ENCODE data around the gene PLPP4. TPM values are rescaled to one million over a fixed set of nuclear protein-coding genes. Genes with fewer than 3 reads are reported as not detected.

The PLPP4 gene
- total RNA-seq, 2 experiments from 2014 or later = not detected

DNA sequence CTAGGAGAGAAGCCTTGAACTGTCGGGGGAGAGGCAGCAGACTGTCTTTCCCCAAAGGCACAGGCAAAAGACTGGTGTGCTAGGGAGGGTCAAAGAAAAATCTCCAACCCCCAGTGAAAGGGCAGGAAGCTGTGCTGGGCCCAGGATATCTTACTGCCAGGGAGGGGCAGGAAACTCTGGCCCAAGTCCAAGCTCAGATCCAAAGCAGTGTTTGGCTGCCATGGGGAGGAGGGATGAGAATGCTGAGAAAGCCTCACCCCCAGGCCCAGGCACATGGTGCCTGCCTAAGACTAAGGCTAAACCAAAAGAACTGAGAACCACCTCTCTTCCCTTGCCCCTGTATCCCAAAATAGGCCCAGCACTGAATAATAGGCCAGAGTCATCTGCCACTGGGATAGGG, 171.2 kb downstream of the PLPP4 start:
- no peak overlapping the region for H3K4me3 Mint-ChIP-seq
- Histone ChIP-seq H3K9me3 (ENCODE audit: control insufficient read depth in 1 of 2, insufficient read depth in 1 of 2, low read length in 2 of 2) (peaks cover 0 to 8% of the 10 kb centered on the region in 2 experiments), H3K36me3 (ENCODE audit: insufficient read depth, low read length) (no peaks in the 10 kb centered on the region), H3K27ac (ENCODE audit: low read depth in 1 of 2, low read length in 2 of 2) (no peak overlapping the region), H3K4me1 (ENCODE audit: insufficient read depth, low read length) (no peaks in the 10 kb centered on the region), H3K4me3 (ENCODE audit: low read length) (no peak overlapping the region), H3K27me3 (ENCODE audit: control insufficient read depth in 1 of 2, insufficient read depth in 2 of 2, low read length in 2 of 2) (peaks cover 0 to 2% of the 10 kb centered on the region in 2 experiments)
- ATAC-seq (ENCODE audit: poor library complexity) (no peak), DNase-seq (no peak)
- H3K27me3 Mint-ChIP-seq = peaks cover 9% of the 10 kb centered on the region
- H3K27ac Mint-ChIP-seq = no peak overlapping the region
- CTCF ChIA-PET = no interaction called here
- no peaks in the 10 kb centered on the region for H3K36me3 Mint-ChIP-seq (ENCODE audit: low read depth)
- TF ChIP-seq, protein P1, sequence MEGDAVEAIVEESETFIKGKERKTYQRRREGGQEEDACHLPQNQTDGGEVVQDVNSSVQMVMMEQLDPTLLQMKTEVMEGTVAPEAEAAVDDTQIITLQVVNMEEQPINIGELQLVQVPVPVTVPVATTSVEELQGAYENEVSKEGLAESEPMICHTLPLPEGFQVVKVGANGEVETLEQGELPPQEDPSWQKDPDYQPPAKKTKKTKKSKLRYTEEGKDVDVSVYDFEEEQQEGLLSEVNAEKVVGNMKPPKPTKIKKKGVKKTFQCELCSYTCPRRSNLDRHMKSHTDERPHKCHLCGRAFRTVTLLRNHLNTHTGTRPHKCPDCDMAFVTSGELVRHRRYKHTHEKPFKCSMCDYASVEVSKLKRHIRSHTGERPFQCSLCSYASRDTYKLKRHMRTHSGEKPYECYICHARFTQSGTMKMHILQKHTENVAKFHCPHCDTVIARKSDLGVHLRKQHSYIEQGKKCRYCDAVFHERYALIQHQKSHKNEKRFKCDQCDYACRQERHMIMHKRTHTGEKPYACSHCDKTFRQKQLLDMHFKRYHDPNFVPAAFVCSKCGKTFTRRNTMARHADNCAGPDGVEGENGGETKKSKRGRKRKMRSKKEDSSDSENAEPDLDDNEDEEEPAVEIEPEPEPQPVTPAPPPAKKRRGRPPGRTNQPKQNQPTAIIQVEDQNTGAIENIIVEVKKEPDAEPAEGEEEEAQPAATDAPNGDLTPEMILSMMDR (IDR thresholded peaks at IDR 0.05) = no peak
- intact Hi-C loops (cut with DNase I, micrococcal nuclease) = no loop called here
- no peaks in the 10 kb centered on the region for H3K4me1 Mint-ChIP-seq (ENCODE audit: low read depth)
- POLR2A ChIA-PET = no interaction called here
- H3K9me3 Mint-ChIP-seq = peaks cover 3% of the 10 kb centered on the region

DNA sequence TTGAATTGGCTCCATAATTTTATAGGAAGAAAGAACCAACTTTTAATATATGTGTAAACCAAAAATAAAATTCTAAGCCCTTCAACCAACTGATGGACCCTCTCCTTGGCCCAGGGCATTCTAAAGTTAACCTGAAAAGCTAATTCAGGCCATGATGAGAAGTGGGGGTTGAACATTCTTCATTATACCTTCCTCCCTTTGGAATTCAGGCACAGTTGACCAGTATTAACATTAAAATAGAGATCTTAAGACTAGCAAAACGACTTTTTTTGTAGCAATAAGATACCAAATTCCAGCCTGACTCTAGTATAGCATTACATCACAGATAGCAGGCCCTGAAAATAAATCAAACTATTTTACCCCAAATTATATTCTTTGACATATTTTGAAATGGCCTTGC, 173.2 kb downstream of the PLPP4 start:
- TF ChIP-seq, protein P1 (IDR thresholded peaks at IDR 0.05) = no peak
- peaks cover 17% of the 10 kb centered on the region for H3K27me3 Mint-ChIP-seq
- peaks cover 3% of the 10 kb centered on the region for H3K9me3 Mint-ChIP-seq
- ChIA-PET POLR2A (no interaction called here), CTCF (no interaction called here)
- H3K4me3 ChIP-seq (ENCODE audit: low read length) = no peak overlapping the region
- no peak overlapping the region for H3K27ac ChIP-seq (ENCODE audit: low read depth in 1 of 2, low read length in 2 of 2)
- no peak for ATAC-seq (ENCODE audit: poor library complexity)
- H3K9me3 ChIP-seq (ENCODE audit: control insufficient read depth in 1 of 2, insufficient read depth in 1 of 2, low read length in 2 of 2) = peaks cover 0 to 4% of the 10 kb centered on the region in 2 experiments
- no peak overlapping the region for H3K4me3 Mint-ChIP-seq
- no peak overlapping the region for H3K27ac Mint-ChIP-seq
- H3K36me3 Mint-ChIP-seq (ENCODE audit: low read depth) = no peaks in the 10 kb centered on the region
- H3K27me3 ChIP-seq (ENCODE audit: control insufficient read depth in 1 of 2, insufficient read depth in 2 of 2, low read length in 2 of 2) = peaks cover 0 to 2% of the 10 kb centered on the region in 2 experiments
- H3K4me1 ChIP-seq (ENCODE audit: insufficient read depth, low read length) = no peaks in the 10 kb centered on the region
- H3K4me1 Mint-ChIP-seq (ENCODE audit: low read depth) = no peaks in the 10 kb centered on the region
- no peaks in the 10 kb centered on the region for H3K36me3 ChIP-seq (ENCODE audit: insufficient read depth, low read length)
- no peak for DNase-seq
- intact Hi-C loops (cut with DNase I, micrococcal nuclease) = no loop called here

DNA sequence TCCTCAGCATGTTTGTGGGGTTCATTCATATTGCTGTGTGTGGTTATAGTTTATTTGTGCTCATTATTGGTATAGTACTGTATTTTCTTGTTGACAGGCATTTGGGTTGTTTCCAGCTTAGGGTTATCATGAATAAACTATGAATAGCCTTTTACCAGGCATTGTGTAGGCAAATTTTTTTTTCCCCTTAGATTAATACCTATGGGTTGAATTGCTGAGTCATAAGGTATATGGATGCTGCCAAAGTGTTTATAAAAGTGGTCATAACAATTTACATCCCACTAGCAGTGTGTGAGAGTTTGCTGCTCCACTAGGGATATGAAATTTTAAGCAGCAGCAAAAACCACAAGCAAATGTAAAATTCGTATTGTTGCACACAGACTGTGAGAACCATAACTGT, 175.0 kb downstream of the PLPP4 start:
- intact Hi-C loops (cut with DNase I, micrococcal nuclease) = no loop called here

More for the DNA sequence above, 175.0 kb downstream of the PLPP4 start:
- Histone ChIP-seq H3K27ac (ENCODE audit: low read depth in 1 of 2, low read length in 2 of 2) (no peak overlapping the region), H3K4me1 (ENCODE audit: insufficient read depth, low read length) (no peaks in the 10 kb centered on the region), H3K27me3 (ENCODE audit: control insufficient read depth in 1 of 2, insufficient read depth in 2 of 2, low read length in 2 of 2) (peaks cover 0 to 2% of the 10 kb centered on the region in 2 experiments), H3K9me3 (ENCODE audit: control insufficient read depth in 1 of 2, insufficient read depth in 1 of 2, low read length in 2 of 2) (peaks cover 0 to 4% of the 10 kb centered on the region in 2 experiments), H3K4me3 (ENCODE audit: low read length) (no peak overlapping the region), H3K36me3 (ENCODE audit: insufficient read depth, low read length) (no peaks in the 10 kb centered on the region)
- Mint-ChIP-seq H3K4me3 (no peak overlapping the region), H3K4me1 (ENCODE audit: low read depth) (no peaks in the 10 kb centered on the region), H3K27me3 (peaks cover 8% of the 10 kb centered on the region), H3K9me3 (peaks cover 3% of the 10 kb centered on the region), H3K27ac (no peak overlapping the region), H3K36me3 (ENCODE audit: low read depth) (no peaks in the 10 kb centered on the region)
- ChIA-PET POLR2A (no interaction called here), CTCF (no interaction called here)
- ATAC-seq (ENCODE audit: poor library complexity) (no peak), DNase-seq (no peak)
- TF ChIP-seq, protein P1 (IDR thresholded peaks at IDR 0.05) = no peak

All from CD4-positive, alpha-beta T cell (primary cell).